LNCaP clone FGC (cell line): Measurements from ENCODE around the gene MBNL1.

Source experiments
- DNase-seq: peaks from one replicate; pipeline ENCODE4 v3.0.0-alpha.2; 2011; ENCODE audit warnings: low read depth
- H3K4me3 ChIP-seq: 2 replicates; pipeline ENCODE4 v1.5.1; 2011; ENCODE audit warnings: mild to moderate bottlenecking, low read depth, low read length, control low read depth
- CTCF ChIP-seq: IDR thresholded peaks from 2 replicates; pipeline ENCODE4 v1.5.1; 2012; ENCODE audit warnings: mild to moderate bottlenecking; ENCODE audit not compliant: control insufficient read depth, insufficient read depth; ENCODE audit errors: extremely low read depth

MBNL1 gene

DNA sequence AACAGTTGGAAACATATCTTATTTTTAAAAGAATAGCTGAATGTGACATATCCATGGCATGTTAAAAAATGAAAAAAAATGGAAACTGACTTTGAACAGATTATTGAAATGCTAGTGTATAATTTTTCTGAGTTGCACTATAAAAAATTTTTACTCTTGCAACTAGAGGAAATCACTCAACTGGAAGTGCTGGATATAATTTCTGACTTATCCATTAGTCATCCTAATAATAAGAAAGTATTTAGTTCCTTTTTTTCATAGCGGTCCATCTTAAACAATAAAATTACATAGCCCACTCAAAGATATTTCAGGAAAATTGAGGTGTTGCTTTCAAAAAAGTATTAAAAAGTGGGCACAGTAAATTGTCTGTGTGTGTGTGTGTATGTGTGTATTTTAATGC lies 80.7 kb downstream of the MBNL1 start:
- no peak for DNase-seq
- H3K4me3 ChIP-seq = no peak overlapping the region

GRCh38 chr3:152350139-152350538 lies 81.4 kb downstream of the MBNL1 start:
- no peak overlapping the region for H3K4me3 ChIP-seq
- no peak for DNase-seq
- TF ChIP-seq CTCF = no peak

More for the DNA sequence above, 80.7 kb downstream of the MBNL1 start:
- TF ChIP-seq CTCF = no peak

DNA sequence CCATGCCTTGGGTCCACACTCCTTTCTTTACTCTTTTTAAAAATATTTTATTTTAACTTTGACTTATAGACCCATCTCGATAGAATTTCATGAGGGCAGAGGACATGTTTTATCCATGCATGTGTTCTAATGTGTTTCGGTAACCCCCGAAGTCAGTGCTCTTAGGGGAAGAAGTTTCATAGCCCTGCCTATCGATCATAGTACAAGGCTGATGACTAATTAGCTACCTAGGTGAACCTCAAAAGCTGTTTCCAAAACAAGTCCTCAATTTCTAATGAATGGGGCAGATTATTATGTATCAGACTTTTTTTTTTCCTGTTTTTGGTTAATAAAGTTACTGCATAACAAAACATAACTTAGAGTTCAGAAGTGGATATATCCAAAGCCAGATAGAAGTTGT lies 82.0 kb downstream of the MBNL1 start:
- no peak overlapping the region for H3K4me3 ChIP-seq
- DNase-seq = no peak
- TF ChIP-seq CTCF = no peak

DNA sequence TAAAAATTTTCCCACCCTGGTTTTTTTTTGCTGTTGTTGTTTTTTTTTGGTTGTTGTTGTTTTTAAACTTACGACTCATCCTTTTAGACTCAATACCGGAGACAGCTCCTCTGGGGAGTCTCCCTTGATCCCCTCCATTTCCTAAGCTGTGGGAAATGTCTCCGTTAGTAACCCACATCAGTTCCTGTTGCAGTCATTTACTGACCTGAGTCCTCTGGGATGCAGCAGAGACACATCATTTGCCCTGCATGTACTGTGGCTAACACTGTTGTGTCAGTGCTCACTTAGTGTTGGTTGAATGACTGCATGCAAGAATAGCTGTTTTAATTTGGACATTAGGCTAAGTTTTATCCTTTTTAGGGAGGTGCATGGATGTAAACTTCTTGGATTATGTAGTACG lies 83.8 kb downstream of the MBNL1 start:
- no peak for TF ChIP-seq CTCF
- H3K4me3 ChIP-seq = no peak overlapping the region
- DNase-seq = no peak

DNA sequence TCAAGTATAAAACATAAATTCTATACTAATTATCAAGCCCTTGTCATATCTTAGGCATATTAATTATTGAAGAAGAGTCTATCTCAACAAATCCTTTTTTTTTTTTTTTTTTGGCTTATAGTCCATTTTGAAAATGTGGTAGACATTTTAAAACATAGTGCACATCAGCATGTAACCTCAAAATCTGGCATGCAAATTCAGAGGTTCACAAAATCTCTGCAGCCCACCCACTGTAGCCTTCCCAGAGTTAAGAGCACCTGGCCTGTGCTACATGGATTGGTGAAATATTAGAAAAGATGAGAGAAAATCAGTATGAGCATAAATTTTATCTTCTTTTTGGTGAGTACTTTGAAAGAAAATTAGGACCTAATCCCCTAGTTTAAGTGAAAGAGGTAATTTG lies 84.8 kb downstream of the MBNL1 start:
- no peak for DNase-seq
- no peak for TF ChIP-seq CTCF
- no peak overlapping the region for H3K4me3 ChIP-seq

DNA sequence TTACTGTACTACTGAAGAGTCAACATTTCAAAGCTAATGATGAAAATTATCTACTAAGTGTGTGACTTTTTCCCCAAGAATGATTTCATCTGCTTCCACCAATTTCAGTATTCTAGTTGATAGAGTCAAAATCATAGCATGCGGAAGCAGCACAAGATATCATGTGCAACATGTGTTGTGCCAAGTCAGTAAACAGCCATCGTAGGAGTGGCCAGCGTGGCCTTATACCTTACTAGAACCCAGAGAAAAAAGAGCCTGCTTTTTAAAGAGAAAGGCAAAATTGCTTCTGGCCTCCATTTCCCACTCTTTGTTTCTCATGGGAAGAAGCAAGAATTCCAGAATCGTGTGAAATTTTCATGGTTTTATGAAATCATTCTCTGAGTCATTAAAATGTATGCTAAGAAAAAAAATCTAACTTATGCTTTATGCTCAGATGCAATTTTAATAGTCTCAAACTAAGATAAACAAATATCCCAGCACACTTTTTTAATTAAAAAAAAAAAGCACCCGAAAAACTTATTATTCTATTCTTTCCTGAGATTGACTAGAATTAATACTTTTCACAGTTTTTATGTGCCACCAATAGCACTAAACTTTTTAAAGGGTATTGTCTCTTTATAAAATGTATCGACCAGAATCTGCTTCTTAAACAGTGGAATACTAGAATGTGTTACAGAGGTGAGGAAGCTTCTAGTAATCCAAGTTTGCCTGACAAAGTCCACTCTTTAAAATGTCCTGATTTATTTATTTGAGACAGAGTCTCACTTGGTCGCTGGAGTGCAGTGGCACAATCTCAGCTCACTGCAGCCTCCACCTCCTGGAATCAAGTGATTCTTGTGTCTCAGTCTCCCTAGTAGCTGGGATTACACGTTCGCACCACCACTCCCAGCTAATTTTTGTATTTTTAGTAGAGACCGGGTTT lies 87.3 kb downstream of the MBNL1 start:
- no peak overlapping the region for H3K4me3 ChIP-seq
- no peak for TF ChIP-seq CTCF
- no peak for DNase-seq

- no peak for TF ChIP-seq CTCF
- no peak for DNase-seq
- no peak overlapping the region for H3K4me3 ChIP-seq
These were observed 88.1 kb downstream of the MBNL1 start for GRCh38 chr3:152356870-152357276.
